ENCODE data around the gene SNX11.

The SNX11 gene

GRCh38 chr17:48162946-48163506 lies 55.5 kb downstream of the SNX11 start:
- TF ChIP-seq CTCF (IDR thresholded peaks at IDR 0.05), result no peak

- TF ChIP-seq CTCF (IDR thresholded peaks at IDR 0.05), result peak; percentile 45; the same call in 1 of the 2 replicates
These were observed 56.2 kb downstream of the SNX11 start for GRCh38 chr17:48163809-48164208.

GRCh38 chr17:48169926-48170325 lies 62.4 kb downstream of the SNX11 start:
- no peak for TF ChIP-seq CTCF (IDR thresholded peaks at IDR 0.05)

Measured in LNCAP (cell line).